ENCODE results near the gene PRKAG2.

The PRKAG2 gene

GRCh38 chr7:151866028-151866427 is 10.9 kb downstream of the PRKAG2 start:
- DNase-seq (ENCODE audit: low spot score) = no peak

GRCh38 chr7:151865070-151865670 is 11.7 kb downstream of the PRKAG2 start:
- no peak for DNase-seq (ENCODE audit: low spot score)

- DNase-seq (ENCODE audit: low spot score) = no peak
These were observed 12.4 kb downstream of the PRKAG2 start for GRCh38 chr7:151864561-151864960.

GRCh38 chr7:151864081-151864480 is 12.8 kb downstream of the PRKAG2 start:
- no peak for DNase-seq (ENCODE audit: low spot score)

GRCh38 chr7:151863386-151864079 is 13.4 kb downstream of the PRKAG2 start:
- peak; percentile 31 for DNase-seq (ENCODE audit: low spot score)

- DNase-seq (ENCODE audit: low spot score) = no peak
These were observed 14.1 kb downstream of the PRKAG2 start for GRCh38 chr7:151862606-151863381.

- no peak for DNase-seq (ENCODE audit: low spot score)
These were observed 15.0 kb downstream of the PRKAG2 start for GRCh38 chr7:151861881-151862280.

- DNase-seq (ENCODE audit: low spot score) = no peak
These were observed 16.1 kb downstream of the PRKAG2 start for GRCh38 chr7:151860771-151861170.

GRCh38 chr7:151859948-151860685 is 16.8 kb downstream of the PRKAG2 start:
- DNase-seq (ENCODE audit: low spot score) = no peak

- DNase-seq (ENCODE audit: low spot score) = no peak
These were observed 17.6 kb downstream of the PRKAG2 start for GRCh38 chr7:151859111-151859947.

GRCh38 chr7:151858456-151858855 is 18.5 kb downstream of the PRKAG2 start:
- DNase-seq (ENCODE audit: low spot score) = no peak

GRCh38 chr7:151857866-151858450 is 19.0 kb downstream of the PRKAG2 start:
- DNase-seq (ENCODE audit: low spot score) = no peak

GRCh38 chr7:151857412-151857811 is 19.5 kb downstream of the PRKAG2 start:
- no peak for DNase-seq (ENCODE audit: low spot score)

GRCh38 chr7:151856516-151856915 is 20.4 kb downstream of the PRKAG2 start:
- no peak for DNase-seq (ENCODE audit: low spot score)

GRCh38 chr7:151856098-151856497 is 20.8 kb downstream of the PRKAG2 start:
- no peak for DNase-seq (ENCODE audit: low spot score)

- no peak for DNase-seq (ENCODE audit: low spot score)
These were observed 22.2 kb downstream of the PRKAG2 start for GRCh38 chr7:151854720-151855071.

GRCh38 chr7:151853896-151854719 is 22.8 kb downstream of the PRKAG2 start:
- no peak for DNase-seq (ENCODE audit: low spot score)

GRCh38 chr7:151852486-151853396 is 24.2 kb downstream of the PRKAG2 start:
- no peak for DNase-seq (ENCODE audit: low spot score)

GRCh38 chr7:151851782-151852181 is 25.1 kb downstream of the PRKAG2 start:
- no peak for DNase-seq (ENCODE audit: low spot score)

Measured in RKO (cell line).